Esophagus squamous epithelium (tissue), 4 donors: ENCODE measurements around the gene RNU7-1.

Experiments used
- CTCF ChIP-seq, 6 experiments: fragments of 450-650 bp in 4 of 6; fragments of 200-600 bp in 2 of 6; sonication (generic) in 2 of 6; IDR thresholded peaks; one replicate each; pipeline ENCODE4 v1.5.1; 2016 to 2019; ENCODE audit warnings: antibody characterized with exemption in 6 of 6, mild to moderate bottlenecking in 4 of 6, moderate library complexity in 4 of 6
- POLR2A ChIP-seq, 4 donors: fragments of 450-650 bp; IDR thresholded peaks; one replicate each; pipeline ENCODE4 v1.6.1; 2017; ENCODE audit warnings: antibody characterized with exemption in 4 of 4, mild to moderate bottlenecking in 4 of 4, moderate library complexity in 3 of 4

- TF ChIP-seq CTCF (IDR thresholded peaks at IDR 0.05) (no peak), POLR2A (IDR thresholded peaks at IDR 0.05) (no peak)
These were observed 4.0 kb downstream of the RNU7-1 start for GRCh38 chr12:6947615-6948014.
